D341Med (cell line): ENCODE data around the gene LEMD1.
"Not testable (repeated sequence)": the region's sequence is repeated elsewhere in the genome, so short reads cannot be mapped to it uniquely, and the experiment has no call there.

Experiments used
- DNase-seq: peaks from one replicate; pipeline ENCODE4 v3.0.0; 2012; ENCODE audit warnings: low spot score

Gene LEMD1

GRCh38 chr1:205379056-205379455, 42.8 kb downstream of the LEMD1 start:
- no peak for DNase-seq

- DNase-seq, result no peak
Measured at GRCh38 chr1:205377355-205377754, 44.5 kb downstream of the LEMD1 start.

GRCh38 chr1:205376739-205377138, 45.1 kb downstream of the LEMD1 start:
- DNase-seq, result no peak

DNA sequence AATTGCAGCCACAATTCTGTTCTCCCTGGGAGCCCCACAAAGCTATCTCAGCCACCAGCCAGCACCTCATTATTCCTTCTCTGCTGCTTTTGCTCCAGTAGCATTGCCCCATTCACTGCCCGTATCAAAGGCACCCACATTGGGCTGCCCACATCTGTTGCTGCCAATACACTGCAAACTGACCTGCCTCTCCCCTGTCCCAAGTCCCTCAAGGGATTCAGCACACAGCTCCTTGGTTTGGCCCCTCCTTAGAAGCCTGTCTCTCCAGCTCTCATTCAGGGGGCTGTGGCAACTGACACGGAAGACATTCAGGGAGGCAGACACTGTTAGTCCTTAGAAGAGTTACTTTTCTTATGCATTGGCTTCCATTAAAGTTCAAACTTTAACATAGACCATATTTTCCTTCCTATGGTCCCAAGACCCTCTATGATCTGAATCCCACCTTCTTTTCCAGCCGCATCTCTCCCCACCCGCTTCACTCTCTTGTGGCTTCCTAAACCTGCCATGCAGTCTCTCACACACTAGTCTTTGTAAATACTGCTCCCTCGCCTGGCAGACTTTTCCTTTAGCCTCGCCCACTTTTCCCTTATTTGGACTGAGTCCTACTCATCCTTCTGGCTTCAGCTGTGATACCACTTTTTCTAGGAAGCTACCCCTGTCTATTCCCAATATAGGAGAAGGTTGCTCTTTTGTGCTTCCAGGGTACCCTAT, 45.9 kb downstream of the LEMD1 start:
- peak; percentile 77 for DNase-seq

GRCh38 chr1:205374210-205375078, 47.4 kb downstream of the LEMD1 start:
- DNase-seq, result no peak

GRCh38 chr1:205373798-205374175, 48.1 kb downstream of the LEMD1 start:
- DNase-seq, result no peak

- no peak for DNase-seq
Measured at GRCh38 chr1:205373022-205373797, 48.6 kb downstream of the LEMD1 start.

GRCh38 chr1:205371871-205372660, 49.8 kb downstream of the LEMD1 start:
- no peak for DNase-seq

GRCh38 chr1:205370780-205371179, 51.1 kb downstream of the LEMD1 start:
- no peak for DNase-seq

- DNase-seq, result no peak
Measured at GRCh38 chr1:205369701-205370123, 52.1 kb downstream of the LEMD1 start.

- DNase-seq, result no peak
Measured at GRCh38 chr1:205368478-205368877, 53.4 kb downstream of the LEMD1 start.

DNA sequence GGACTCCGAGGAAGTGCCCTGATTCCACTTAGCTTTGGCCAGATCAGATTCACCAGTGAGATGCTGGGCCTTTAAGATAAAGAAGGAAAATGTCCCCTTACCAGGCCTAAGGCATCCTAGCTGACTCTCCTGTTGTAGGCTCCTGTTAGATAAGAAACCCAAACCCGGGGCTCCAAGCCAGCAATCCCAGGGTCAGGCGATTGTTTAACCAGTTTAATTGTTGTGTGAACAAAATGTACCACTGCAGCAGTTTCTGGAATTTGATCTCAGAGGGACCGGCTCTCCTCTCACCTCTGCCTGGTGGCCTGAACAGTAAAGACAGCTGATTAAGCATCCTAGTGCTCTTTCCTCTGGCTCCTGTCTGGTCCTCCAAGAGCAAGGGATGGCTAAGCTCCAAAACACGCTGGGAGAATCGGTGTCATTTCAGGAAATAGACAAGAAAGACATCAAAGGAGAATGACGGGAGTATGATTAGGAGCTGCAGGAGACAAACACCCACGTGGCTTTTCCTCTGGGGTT, 55.9 kb downstream of the LEMD1 start:
- no peak for DNase-seq

DNA sequence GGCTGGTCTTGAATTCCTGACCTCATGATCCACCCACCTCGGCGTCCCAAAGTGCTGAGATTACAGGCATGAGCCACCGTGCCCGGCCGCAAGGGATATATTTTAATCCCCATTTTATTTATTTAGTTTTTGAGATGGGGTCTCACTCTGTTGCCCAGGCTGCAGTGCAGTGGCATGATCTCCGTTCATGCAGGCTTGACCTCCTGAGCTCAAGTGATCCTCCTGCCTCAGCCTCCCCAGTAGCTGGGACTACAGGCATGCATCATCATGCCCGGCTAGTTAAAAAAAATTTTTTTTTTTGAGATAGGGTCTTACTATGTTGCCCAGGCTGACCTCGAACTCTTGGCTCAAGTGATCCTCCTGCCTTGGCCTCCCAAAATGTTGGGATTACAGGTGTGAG, 56.8 kb downstream of the LEMD1 start:
- not testable (repeated sequence) for DNase-seq

GRCh38 chr1:205360891-205361290, 61.0 kb downstream of the LEMD1 start:
- DNase-seq, result no peak

- DNase-seq, result peak; percentile 77
Measured at GRCh38 chr1:205359771-205360565, 61.9 kb downstream of the LEMD1 start.

DNA sequence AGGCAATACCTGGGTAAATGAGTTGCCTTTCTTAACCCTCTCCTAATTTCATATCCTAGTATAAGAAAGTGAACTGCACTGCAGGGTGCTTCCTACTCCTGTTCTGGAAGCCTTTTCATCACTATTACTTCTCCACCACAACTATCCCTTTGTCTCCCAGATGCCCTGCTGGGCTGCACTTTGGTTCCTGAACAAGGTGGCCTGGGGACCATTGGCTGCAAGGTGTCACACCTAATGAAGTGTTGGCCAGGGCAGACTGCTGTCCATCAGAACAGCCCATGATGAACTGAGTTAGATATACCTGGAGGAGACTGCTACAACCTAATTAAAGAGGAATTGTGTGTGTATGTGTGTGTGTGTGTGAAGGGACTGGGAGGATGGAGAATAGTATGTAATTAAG, 63.3 kb downstream of the LEMD1 start:
- DNase-seq, result no peak

- DNase-seq, result no peak
Measured at GRCh38 chr1:205357567-205357966, 64.3 kb downstream of the LEMD1 start.

GRCh38 chr1:205356440-205357139, 65.3 kb downstream of the LEMD1 start, which contains the start of gene KLHDC8A:
Gene KLHDC8A, minus strand, starts transcription at chr1:205356922. Its CDS starts 13,318 bp downstream, at chr1:205343604.
- peak; percentile 76 for DNase-seq

- no peak for DNase-seq
Measured at GRCh38 chr1:205355075-205355453, 66.8 kb downstream of the LEMD1 start.
